B cell (primary cell): Measurements from ENCODE around the gene POLD1. TPM values are rescaled to one million over a fixed set of nuclear protein-coding genes. Genes with fewer than 3 reads are reported as not detected.
"Not testable (repeated sequence)": the region's sequence is repeated elsewhere in the genome, so short reads cannot be mapped to it uniquely, and the experiment has no call there.

Experiments used
- ATAC-seq: fragments of 200-7000 bp; cut with Tn5 transposase; one replicate; pipeline ENCODE4 v1.10.0; 2021; ENCODE audit warnings: low read depth, mild to moderate bottlenecking, moderate number of reproducible peaks, moderate library complexity
- CTCF ChIA-PET: fragments of 350-600 bp; sonication (Branson Sonifier 250); formaldehyde crosslinking; loops from one replicate; lab custom pipeline; 2021; ENCODE audit warnings: antibody characterized with exemption, inconsistent platforms; lab: Charles Lee
- POLR2A ChIA-PET: fragments of 350-600 bp; sonication (Branson Sonifier 250); formaldehyde crosslinking; loops from one replicate; lab custom pipeline; 2021; ENCODE audit warnings: antibody characterized with exemption; lab: Charles Lee
- DNase-seq: peaks from one replicate; pipeline ENCODE4 v3.0.0; 2013
- H2AFZ ChIP-seq: 2 replicates; pipeline ENCODE4 v1.6.1; 2012; ENCODE audit warnings: mild to moderate bottlenecking, low read depth, low read length; ENCODE audit not compliant: insufficient read depth, poor library complexity, severe bottlenecking
- H3K27ac ChIP-seq, 2 donors: 1 replicate in 1 of 2; 2 replicates in 1 of 2; pipeline ENCODE4 v1.5.1; 2012 to 2013; ENCODE audit warnings: low read length in 2 of 2, mild to moderate bottlenecking in 2 of 2, moderate library complexity in 1 of 2
- H3K27me3 ChIP-seq, 4 experiments: fragments of 200-600 bp in 1 of 4; sonication (generic) in 1 of 4; replicated peaks in 1 of 4; 1 replicate in 2 of 4; 2 replicates in 2 of 4; pipeline versions ENCODE4 v1.6.1 to v1.7.0; 2013 to 2016; ENCODE audit warnings: low read length in 3 of 4, mild to moderate bottlenecking in 2 of 4, mixed read lengths in 1 of 4, moderate library complexity in 1 of 4; ENCODE audit not compliant: insufficient read depth in 4 of 4, control insufficient read depth in 3 of 4; ENCODE audit errors: control extremely low read depth in 1 of 4
- H3K36me3 ChIP-seq, 2 experiments: replicated peaks in 1 of 2; 1 replicate in 1 of 2; 2 replicates in 1 of 2; pipeline versions ENCODE4 v1.6.1 to v1.7.1; 2013; ENCODE audit warnings: low read length in 1 of 2; ENCODE audit not compliant: insufficient read depth in 2 of 2, control insufficient read depth in 1 of 2; ENCODE audit errors: control extremely low read depth in 1 of 2, extremely low read depth in 1 of 2
- H3K4me1 ChIP-seq, 2 donors: fragments of 200-600 bp in 1 of 2; sonication (generic) in 1 of 2; 1 replicate in 1 of 2; 2 replicates in 1 of 2; pipeline versions ENCODE4 v1.5.1 to v1.6.1; 2013 to 2017; ENCODE audit warnings: low read length in 2 of 2; ENCODE audit not compliant: control insufficient read depth in 2 of 2, insufficient read depth in 2 of 2
- H3K4me2 ChIP-seq: replicated peaks from 2 replicates; pipeline ENCODE3; 2012; ENCODE audit warnings: mild to moderate bottlenecking, low read depth, low read length; ENCODE audit not compliant: poor library complexity, severe bottlenecking
- H3K4me3 ChIP-seq, 5 experiments: fragments of 200-600 bp in 1 of 5; sonication (generic) in 1 of 5; 1 replicate in 3 of 5; 2 replicates in 2 of 5; pipeline versions ENCODE4 v1.5.1 to v1.7.0; 2011 to 2016; ENCODE audit warnings: low read length in 4 of 5, mild to moderate bottlenecking in 4 of 5, low read depth in 2 of 5, control low read depth in 1 of 5, moderate library complexity in 1 of 5; ENCODE audit not compliant: insufficient read depth in 1 of 5; ENCODE audit errors: control extremely low read depth in 1 of 5, extremely low read depth in 1 of 5
- H3K79me2 ChIP-seq: fragments of 200-600 bp; sonication (generic); one replicate; pipeline ENCODE4 v1.6.0; 2016; ENCODE audit warnings: low read length; ENCODE audit not compliant: control insufficient read depth, insufficient read depth
- H3K9ac ChIP-seq: fragments of 200-600 bp; sonication (generic); 2 replicates; pipeline ENCODE4 v1.6.1; 2017; ENCODE audit warnings: mild to moderate bottlenecking, low read length, moderate library complexity
- H3K9me3 ChIP-seq, 3 donors: one replicate each; pipeline versions ENCODE4 v1.6.1 to v1.7.1; 2013; ENCODE audit warnings: low read length in 2 of 3; ENCODE audit not compliant: control insufficient read depth in 2 of 3, insufficient read depth in 1 of 3; ENCODE audit errors: control extremely low read depth in 1 of 3
- H4K20me1 ChIP-seq: 2 replicates; pipeline ENCODE4 v1.6.0; 2012; ENCODE audit warnings: mild to moderate bottlenecking, low read length; ENCODE audit not compliant: insufficient read depth, control insufficient read depth, poor library complexity, severe bottlenecking
- H3K27ac Mint-ChIP-seq: one replicate; pipeline ENCODE4 v1.8.0; 2021; ENCODE audit warnings: mixed read lengths
- H3K27me3 Mint-ChIP-seq: one replicate; pipeline ENCODE4 v1.8.0; 2021; ENCODE audit warnings: mixed read lengths
- H3K4me1 Mint-ChIP-seq: one replicate; pipeline ENCODE4 v1.8.0; 2021; ENCODE audit warnings: mixed read lengths
- H3K4me3 Mint-ChIP-seq: one replicate; pipeline ENCODE4 v1.8.0; 2021; ENCODE audit warnings: mixed read lengths
- H3K9me3 Mint-ChIP-seq: one replicate; pipeline ENCODE4 v1.8.0; 2022; ENCODE audit warnings: mixed read lengths; ENCODE audit not compliant: insufficient read depth
- EZH2 ChIP-seq: IDR thresholded peaks from 2 replicates; pipeline ENCODE4 v1.6.1; 2012; ENCODE audit warnings: borderline replicate concordance, low read depth, mild to moderate bottlenecking, moderate library complexity, low read length; ENCODE audit not compliant: insufficient read depth, poor library complexity, severe bottlenecking
- WGBS: methylation state at CpG from one replicate; pipeline ENCODE4 v1.1.5; 2013; ENCODE audit warnings: missing lambda C conversion rate; ENCODE audit not compliant: insufficient coverage; 5-methylcytosine and 5-hydroxymethylcytosine counted together
- intact Hi-C: fragments of 100-400 bp; cut with micrococcal nuclease; formaldehyde crosslinking; loops from one replicate; pipeline ENCODE4 v1.10.0; 2022
- polyA plus RNA-seq: library from polyadenylated mRNA; depleted of rRNA; stranded (reverse); fragments of >200 nt; gene quantifications from 2 replicates; pipeline ENCODE4 v1.2.3, GENCODE V29; 2012
- total RNA-seq, 2 donors: library from RNA; stranded (reverse); fragments of 120-200 nt in 1 of 2; gene quantifications; 1 replicate in 1 of 2; 2 replicates in 1 of 2; pipeline versions ENCODE4 v1.2.3 to v1.2.4, GENCODE V29; 2013 to 2022
- TF ChIP-seq, protein P1 (sequence below): fragments of 200-600 bp; IDR thresholded peaks from one replicate; pipeline ENCODE4 v1.8.0; 2022; ENCODE audit warnings: antibody characterized with exemption, mild to moderate bottlenecking

POLD1 gene
- total and polyA plus RNA-seq, 2 donors (not counting 1 experiment from before 2014, with no cell fraction given) = 43.6 to 65.2 TPM

DNA sequence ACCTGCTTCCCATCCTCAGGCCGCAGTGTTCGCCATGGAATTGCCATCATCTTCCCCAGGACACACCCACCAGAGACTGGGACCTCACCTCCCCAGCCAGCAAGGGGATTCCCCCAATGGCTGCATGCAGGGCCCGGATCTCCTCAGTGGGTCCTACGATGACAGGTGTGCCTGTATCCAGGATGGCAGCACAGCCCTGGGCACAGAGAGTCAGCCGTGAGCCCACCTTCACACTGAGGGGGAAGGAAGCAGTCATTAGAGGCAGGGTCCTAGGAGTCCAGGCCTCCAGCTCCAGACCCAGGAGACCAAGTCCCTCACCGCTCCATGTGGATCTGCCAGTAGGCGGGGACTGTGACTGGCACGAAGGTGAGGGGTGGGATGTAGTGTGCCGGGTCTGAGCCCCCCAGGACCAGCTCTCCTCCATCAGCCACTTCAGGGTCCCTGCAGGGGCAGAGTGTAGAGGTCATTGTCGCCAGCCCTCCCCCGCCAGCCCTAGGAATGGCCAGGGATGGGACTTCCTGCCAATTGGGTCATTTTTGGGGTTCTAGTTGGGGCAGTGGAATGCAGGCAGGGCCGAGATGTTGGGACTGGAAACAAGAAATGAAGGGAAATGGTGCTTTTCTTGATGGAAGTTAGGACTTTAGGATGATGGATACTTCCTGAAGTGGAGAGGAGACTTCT, 49.3 kb upstream of the POLD1 start:
- H3K9me3 ChIP-seq = peaks cover 0 to 24% (median 0%) of the 10 kb centered on the region in 3 donors
- Mint-ChIP-seq H3K27me3 (no peaks in the 10 kb centered on the region), H3K4me1 (peaks cover 89% of the 10 kb centered on the region), H3K4me3 (peak overlapping the region; percentile 67), H3K9me3 (no peaks in the 10 kb centered on the region), H3K27ac (peak overlapping the region; percentile 88)
- ATAC-seq = no peak
- peaks cover 73% of the 10 kb centered on the region for H4K20me1 ChIP-seq
- intact Hi-C loops = no loop called here
- POLR2A ChIA-PET = interaction anchor here (4.2 to 7.1 kb wide), 2 partner anchors 10 to 23 kb away, joined by 33 to 122 read pairs; no protein-coding TSS in a partner anchor
- no peaks in the 10 kb centered on the region for H3K27me3 ChIP-seq
- peaks cover 57% of the 10 kb centered on the region for H3K79me2 ChIP-seq
- TF ChIP-seq EZH2 = no peak
- TF ChIP-seq, protein P1, sequence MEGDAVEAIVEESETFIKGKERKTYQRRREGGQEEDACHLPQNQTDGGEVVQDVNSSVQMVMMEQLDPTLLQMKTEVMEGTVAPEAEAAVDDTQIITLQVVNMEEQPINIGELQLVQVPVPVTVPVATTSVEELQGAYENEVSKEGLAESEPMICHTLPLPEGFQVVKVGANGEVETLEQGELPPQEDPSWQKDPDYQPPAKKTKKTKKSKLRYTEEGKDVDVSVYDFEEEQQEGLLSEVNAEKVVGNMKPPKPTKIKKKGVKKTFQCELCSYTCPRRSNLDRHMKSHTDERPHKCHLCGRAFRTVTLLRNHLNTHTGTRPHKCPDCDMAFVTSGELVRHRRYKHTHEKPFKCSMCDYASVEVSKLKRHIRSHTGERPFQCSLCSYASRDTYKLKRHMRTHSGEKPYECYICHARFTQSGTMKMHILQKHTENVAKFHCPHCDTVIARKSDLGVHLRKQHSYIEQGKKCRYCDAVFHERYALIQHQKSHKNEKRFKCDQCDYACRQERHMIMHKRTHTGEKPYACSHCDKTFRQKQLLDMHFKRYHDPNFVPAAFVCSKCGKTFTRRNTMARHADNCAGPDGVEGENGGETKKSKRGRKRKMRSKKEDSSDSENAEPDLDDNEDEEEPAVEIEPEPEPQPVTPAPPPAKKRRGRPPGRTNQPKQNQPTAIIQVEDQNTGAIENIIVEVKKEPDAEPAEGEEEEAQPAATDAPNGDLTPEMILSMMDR = no peak
- H3K4me1 ChIP-seq = peaks cover 66 to 99% of the 10 kb centered on the region in 2 donors
- H2AFZ ChIP-seq = no peak overlapping the region
- peak overlapping the region in 1 of 2 donors; percentile 76 for H3K27ac ChIP-seq
- 86% methylated on average over 11 of the region's 12 CpGs for WGBS
- H3K36me3 ChIP-seq = peaks cover 0 to 60% of the 10 kb centered on the region in 2 experiments
- H3K4me3 ChIP-seq = no peak overlapping the region
- H3K9ac ChIP-seq = no peak overlapping the region
- CTCF ChIA-PET = interaction anchor here (5.0 kb wide), 1 partner anchor 23 kb away, joined by 28 read pairs; no protein-coding TSS in a partner anchor
- no peak overlapping the region for H3K4me2 ChIP-seq
- DNase-seq = no peak

DNA sequence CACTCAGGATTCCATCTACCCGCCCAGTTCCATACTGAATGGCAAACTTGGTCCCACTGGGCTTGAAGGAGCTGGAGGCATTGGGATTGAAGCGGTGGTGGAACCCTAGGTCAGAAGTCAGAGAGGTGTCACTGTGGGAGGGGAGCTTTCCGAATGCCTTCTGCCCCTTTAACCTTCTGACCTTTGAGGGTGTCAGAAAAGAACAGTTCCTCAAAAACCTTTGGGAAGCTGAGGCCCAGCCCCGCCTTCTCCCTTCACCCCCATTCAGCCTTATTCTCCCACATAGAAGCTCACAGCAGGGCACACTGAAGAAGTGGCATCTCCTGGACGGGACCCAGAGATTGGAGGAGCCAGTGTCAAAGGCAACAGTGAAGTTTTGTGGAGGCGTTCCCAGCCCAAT, 47.1 kb upstream of the POLD1 start:
- H3K27me3 Mint-ChIP-seq, H2AFZ ChIP-seq, H3K9ac ChIP-seq, H3K27me3 ChIP-seq, intact Hi-C loops, ATAC-seq, H3K4me3 Mint-ChIP-seq, DNase-seq, POLR2A ChIA-PET, H3K4me3 ChIP-seq, H3K9me3 Mint-ChIP-seq: not testable (repeated sequence)
- Mint-ChIP-seq H3K4me1 (peaks cover 90% of the 10 kb centered on the region), H3K27ac (peak overlapping the region; percentile 71)
- no CpG with 5 or more reads among the region's 6 CpGs for WGBS
- Histone ChIP-seq H4K20me1 (peaks cover 87% of the 10 kb centered on the region), H3K27ac (peak overlapping the region in 1 of 2 donors; percentile 2), H3K9me3 (peaks cover 0 to 19% (median 0%) of the 10 kb centered on the region in 3 donors), H3K4me2 (peak overlapping the region; percentile 6), H3K79me2 (peaks cover 72% of the 10 kb centered on the region), H3K4me1 (peaks cover 71 to 100% of the 10 kb centered on the region in 2 donors), H3K36me3 (peaks cover 0 to 66% of the 10 kb centered on the region in 2 experiments)
- CTCF ChIA-PET = interaction anchor here (0.6 to 5.0 kb wide), 2 partner anchors 21 to 1890 kb away, joined by 3 to 28 read pairs; no protein-coding TSS in a partner anchor
